K562 (cell line): ENCODE measurements around the gene APOBEC3C. TPM values are rescaled to one million over a fixed set of nuclear protein-coding genes. Genes with fewer than 3 reads are reported as not detected.

ENCODE experiments used
- ATAC-seq: fragments of 200-7000 bp; cut with Tn5 transposase; 3 replicates; pipeline ENCODE4 v1.9.1; 2020; ENCODE audit warnings: moderate library complexity
- BruUV-seq: library from RNA; stranded (reverse); fragments of 400-500 nt; replicated peaks from 2 replicates; lab custom pipeline; 2021; lab: Mats Ljungman, UMichigan
- CTCF ChIA-PET: fragments of 300-600 bp; formaldehyde crosslinking; extraction: SDS; loops from one replicate; lab custom pipeline; 2021; ENCODE audit warnings: low intra/inter-chr PET ratio; lab: Yijun Ruan, JAX
- POLR2A ChIA-PET: fragments of 300-600, 350-650 bp; sonication (Branson Sonifier 250); formaldehyde crosslinking; extraction: SDS; loops from one replicate; lab custom pipeline; 2021; ENCODE audit warnings: antibody characterized with exemption, inconsistent platforms; lab: Yijun Ruan, JAX
- DNase-seq, 4 experiments: peaks; one replicate each; pipeline versions ENCODE4 v3.0.0 to v3.0.0-alpha.2; 2011 to 2018; ENCODE audit warnings: low spot score in 3 of 4, mixed read lengths in 3 of 4; ENCODE audit errors: extremely low read depth in 1 of 4
- FAIRE-seq: peaks from 2 replicates; lab custom pipeline; 2011; peaks lifted over from hg19 to GRCh38; lab: Jason Lieb, UNC
- H2AFZ ChIP-seq: 2 replicates; pipeline ENCODE4 v1.6.0; 2011; ENCODE audit warnings: low read depth, low read length, control low read depth, inconsistent platforms
- H3K27ac ChIP-seq: fragments of 200-600 bp; 3 replicates; pipeline ENCODE4 v1.8.0; 2011; ENCODE audit warnings: low read depth, mild to moderate bottlenecking, control low read depth, inconsistent platforms, low read length, moderate library complexity, mixed read lengths; ENCODE audit errors: extremely low read depth
- H3K27me3 ChIP-seq, 2 experiments: fragments of 300-600 bp in 1 of 2; 2 replicates in 1 of 2; 3 replicates in 1 of 2; pipeline versions ENCODE4 v1.6.0 to v1.8.0; 2011; ENCODE audit warnings: inconsistent platforms in 2 of 2, low read length in 2 of 2, mild to moderate bottlenecking in 1 of 2, mixed read lengths in 1 of 2, moderate library complexity in 1 of 2; ENCODE audit not compliant: control insufficient read depth in 2 of 2, insufficient read depth in 2 of 2
- H3K36me3 ChIP-seq: fragments of 300-600 bp; 3 replicates; pipeline ENCODE4 v1.8.0; 2011; ENCODE audit warnings: mild to moderate bottlenecking, low read length, inconsistent platforms; ENCODE audit not compliant: control insufficient read depth, insufficient read depth
- H3K4me1 ChIP-seq, 2 experiments: fragments of 200-600 bp in 1 of 2; replicated peaks in 1 of 2; 2 replicates in 1 of 2; 3 replicates in 1 of 2; pipeline versions ENCODE4 v1.5.1 to v1.8.0; 2011; ENCODE audit warnings: inconsistent platforms in 2 of 2, low read length in 2 of 2, mild to moderate bottlenecking in 1 of 2, mixed read lengths in 1 of 2, moderate library complexity in 1 of 2; ENCODE audit not compliant: control insufficient read depth in 2 of 2, insufficient read depth in 2 of 2
- H3K4me2 ChIP-seq: 2 replicates; pipeline ENCODE4 v1.6.1; 2011; ENCODE audit warnings: low read length, control low read depth, inconsistent platforms, mixed read lengths; ENCODE audit not compliant: insufficient read depth
- H3K4me3 ChIP-seq: fragments of 200-600 bp; sonication (generic), shearing (Covaris generic); 2 replicates; pipeline ENCODE4 v1.5.1; 2016; ENCODE audit warnings: control low read depth, inconsistent platforms
- H3K79me2 ChIP-seq: fragments of 200-600 bp; 3 replicates; pipeline ENCODE4 v1.8.0; 2011; ENCODE audit warnings: low read length, inconsistent platforms; ENCODE audit not compliant: control insufficient read depth, insufficient read depth
- H3K9ac ChIP-seq, 2 experiments: 2 replicates each; pipeline versions ENCODE4 v1.6.0 to v1.6.1; 2011; ENCODE audit warnings: low read depth in 2 of 2, low read length in 2 of 2, control low read depth in 1 of 2, inconsistent platforms in 1 of 2, mild to moderate bottlenecking in 1 of 2, mixed read lengths in 1 of 2; ENCODE audit not compliant: insufficient read depth in 1 of 2
- H3K9me1 ChIP-seq: one replicate; pipeline ENCODE4 v1.6.0; 2011; ENCODE audit warnings: inconsistent platforms, mild to moderate bottlenecking, low read length, moderate library complexity; ENCODE audit not compliant: control insufficient read depth, insufficient read depth
- H3K9me3 ChIP-seq: replicated peaks from 2 replicates; pipeline ENCODE4 v1.5.1; 2011; ENCODE audit warnings: low read depth, low read length, inconsistent platforms; ENCODE audit not compliant: control insufficient read depth, insufficient read depth
- H4K20me1 ChIP-seq: replicated peaks from 2 replicates; pipeline ENCODE4 v1.6.1; 2011; ENCODE audit warnings: low read length, inconsistent platforms, mixed read lengths; ENCODE audit not compliant: control insufficient read depth, insufficient read depth
- ATF3 ChIP-seq, 2 experiments: fragments of 450-650 bp in 1 of 2; sonication (generic) in 1 of 2; formaldehyde crosslinking in 1 of 2; IDR thresholded peaks in 1 of 2; conservative IDR thresholded peaks in 1 of 2; 2 replicates each; pipeline versions ENCODE4 v1.6.1 to v1.8.1; 2016 to 2023; ENCODE audit warnings: mild to moderate bottlenecking in 2 of 2, moderate library complexity in 2 of 2, inconsistent platforms in 1 of 2, missing genetic modification reagents in 1 of 2
- DEAF1 ChIP-seq: fragments of 450-650 bp; formaldehyde crosslinking; IDR thresholded peaks from 2 replicates; pipeline ENCODE4 v1.4.0; 2020; ENCODE audit warnings: mild to moderate bottlenecking, moderate library complexity
- ELF4 ChIP-seq: fragments of 450-650 bp; formaldehyde crosslinking; IDR thresholded peaks from 2 replicates; pipeline ENCODE4 v1.4.0; 2022; ENCODE audit warnings: missing genetic modification characterization
- HBP1 ChIP-seq: fragments of 450-650 bp; formaldehyde crosslinking; IDR thresholded peaks from 2 replicates; pipeline ENCODE4 v1.4.0; 2022; ENCODE audit warnings: missing genetic modification characterization
- HINFP ChIP-seq: fragments of 450-650 bp; conservative IDR thresholded peaks from 2 replicates; pipeline ENCODE4 v1.6.1; 2016; ENCODE audit warnings: missing genetic modification characterization, low read depth, mild to moderate bottlenecking, control low read depth, missing compliant biosample characterization
- MCM3 ChIP-seq: fragments of 450-650 bp; IDR thresholded peaks from 2 replicates; pipeline ENCODE4 v1.6.1; 2016
- NFATC3 ChIP-seq: fragments of 450-650 bp; IDR thresholded peaks from 2 replicates; pipeline ENCODE4 v1.6.1; 2017; ENCODE audit warnings: mild to moderate bottlenecking
- RB1 ChIP-seq: fragments of 450-650 bp; IDR thresholded peaks from 2 replicates; pipeline ENCODE4 v1.6.1; 2017; ENCODE audit warnings: low read depth, mild to moderate bottlenecking
- RBM14 ChIP-seq: fragments of 200-400 bp; formaldehyde crosslinking; IDR thresholded peaks from 2 replicates; pipeline ENCODE4 v1.6.1; 2018; ENCODE audit warnings: low read depth, mild to moderate bottlenecking, low read length, moderate library complexity, borderline replicate concordance; ENCODE audit not compliant: insufficient read depth
- SIRT6 ChIP-seq: IDR thresholded peaks from one replicate; pipeline ENCODE4 v1.6.1; 2012; ENCODE audit warnings: low read depth, mild to moderate bottlenecking, control low read depth, inconsistent platforms, low read length, moderate library complexity
- SMARCA4 ChIP-seq: fragments of 450-650 bp; IDR thresholded peaks from 2 replicates; pipeline ENCODE4 v1.6.1; 2016
- STAT5A ChIP-seq: IDR thresholded peaks from 2 replicates; pipeline ENCODE4 v1.6.1; 2012; ENCODE audit warnings: low read length, inconsistent platforms, borderline replicate concordance
- ZFP36 ChIP-seq: fragments of 150-350 bp; IDR thresholded peaks from 2 replicates; pipeline ENCODE4 v1.6.1; 2018; ENCODE audit warnings: low read length, low read depth; ENCODE audit not compliant: partially characterized antibody
- ZNF121 ChIP-seq: sonication (generic); formaldehyde crosslinking; conservative IDR thresholded peaks from 2 replicates; pipeline ENCODE4 v1.8.0; 2022; ENCODE audit warnings: missing genetic modification reagents
- ZNF197 ChIP-seq: fragments of 200-800 bp; sonication (Bioruptor generic); IDR thresholded peaks from 2 replicates; pipeline ENCODE4 v1.6.1; 2016; ENCODE audit warnings: low read depth, missing genetic modification characterization, missing compliant biosample characterization
- ZNF395 ChIP-seq: fragments of 200-800 bp; sonication (Bioruptor generic); IDR thresholded peaks from 2 replicates; pipeline ENCODE4 v1.6.1; 2017; ENCODE audit warnings: missing genetic modification characterization, missing compliant biosample characterization
- WGBS: fragments of 100-300 bp; shearing (Covaris generic); methylation state at CpG from one replicate; pipeline ENCODE4 v1.1.6; 2016; ENCODE audit warnings: low coverage, mixed read lengths; ENCODE audit not compliant: insufficient coverage; ENCODE audit errors: missing lambda C conversion rate; 5-methylcytosine and 5-hydroxymethylcytosine counted together
- in situ Hi-C: fragments of 300-500 bp; cut with MboI; formaldehyde crosslinking; loops from 4 replicates; pipeline ENCODE4 v1.15.0; 2018; ENCODE audit warnings: inconsistent platforms, mixed read lengths
- intact Hi-C: fragments of 100-400 bp; cut with micrococcal nuclease; formaldehyde crosslinking; loops from 2 replicates; pipeline ENCODE4 v1.14.2; 2022
- polyA plus RNA-seq, 8 experiments: library from polyadenylated mRNA; depleted of rRNA in 4 of 8; stranded (reverse) in 5 of 8; unstranded in 3 of 8; fragments of >200 nt; fragmentation: Nextera tagmentation in 2 of 8; fragmentation: Illumina TruSeq in 1 of 8; extraction: Ambion mirVana in 2 of 8; extraction: Trizol in 1 of 8; gene quantifications; 2 replicates each; pipeline versions ENCODE4 v1.2.1 to v1.2.3, GENCODE V29; 2011 to 2014; ENCODE audit warnings: inconsistent platforms in 1 of 8, missing spikeins in 1 of 8
- total RNA-seq, 7 experiments: library from RNA; depleted of rRNA in 6 of 7; stranded (reverse); fragments of >200 nt in 6 of 7; fragmentation: Illumina TruSeq in 2 of 7; extraction: Trizol in 2 of 7; gene quantifications; 2 replicates each; pipeline versions ENCODE4 v1.2.1 to v1.2.3, GENCODE V29; 2011 to 2021; ENCODE audit warnings: low replicate concordance in 1 of 7

Gene APOBEC3C
- total and polyA plus RNA-seq, 9 of the 15 experiments (the other 6 are each of a cell fraction or from before 2014, with no cell fraction given), result 12.4 to 285 (median 55.5) TPM

GRCh38 chr22:38970551-38970950 is 43.5 kb upstream of the APOBEC3C start:
- WGBS, result 2% methylated on average over 8 of the region's 8 CpGs
- in situ Hi-C loops, result no loop called here
- TF ChIP-seq ZNF395 (CRISPR knock-in tag), result no peak
- TF ChIP-seq NFATC3, result no peak
- TF ChIP-seq MCM3, result no peak
- TF ChIP-seq HINFP (tag), result no peak
- no peak for TF ChIP-seq RBM14
- no peak for TF ChIP-seq DEAF1
- no peak for TF ChIP-seq ATF3 (IDR thresholded peaks at IDR 0.05)
- no peak for TF ChIP-seq ATF3 (CRISPR knock-in tag; conservative IDR thresholded peaks at IDR 0.05)
- TF ChIP-seq RB1, result no peak
- TF ChIP-seq ZFP36, result no peak
- TF ChIP-seq ELF4 (CRISPR knock-in tag), result no peak
- no peak for TF ChIP-seq HBP1 (CRISPR knock-in tag)
- no peak for TF ChIP-seq ZNF197 (CRISPR knock-in tag)
- no peak for TF ChIP-seq SMARCA4
- no peak for TF ChIP-seq ZNF121 (CRISPR knock-in tag)
- TF ChIP-seq STAT5A, result no peak
- no peak for TF ChIP-seq SIRT6

More at GRCh38 chr22:38970551-38970950, 43.5 kb upstream of the APOBEC3C start:
- Histone ChIP-seq H3K27ac (no peak overlapping the region), H3K4me2 (no peak overlapping the region), H3K9ac (no peak overlapping the region), H3K9me3 (no peaks in the 10 kb centered on the region), H2AFZ (no peak overlapping the region), H3K27me3 (peaks cover 0 to 31% of the 10 kb centered on the region in 2 experiments; a peak in 3 of 5 replicates), H4K20me1 (no peaks in the 10 kb centered on the region), H3K9me1 (no peaks in the 10 kb centered on the region), H3K36me3 (no peaks in the 10 kb centered on the region), H3K79me2 (no peaks in the 10 kb centered on the region), H3K4me3 (no peak overlapping the region), H3K4me1 (peaks cover 7 to 16% of the 10 kb centered on the region in 2 experiments; a peak in 3 of 5 replicates)
- DNase-seq (no peak), FAIRE-seq (no peak), ATAC-seq (no peak)
- CTCF ChIA-PET, result interaction anchor here (0.6 kb wide), 1 partner anchor 140 kb away, joined by 3 read pairs; no protein-coding TSS in a partner anchor
- POLR2A ChIA-PET, result no interaction called here
- intact Hi-C loops, result no loop called here
- no TSS peak for BruUV-seq
